Adipose tissue (tissue), 3 donors: ENCODE results near the gene DNAH7. TPM values are rescaled to one million over a fixed set of nuclear protein-coding genes. Genes with fewer than 3 reads are reported as not detected.

Source experiments
- H3K27ac ChIP-seq: one replicate; pipeline ENCODE4 v1.5.1; 2013; ENCODE audit warnings: low read depth, low read length
- WGBS, 3 donors: extraction: QIAGEN DNeasy Blood & Tissue Kit; methylation state at CpG; one replicate each; pipeline ENCODE4 v1.1.7; 2013; 5-methylcytosine and 5-hydroxymethylcytosine counted together
- polyA plus RNA-seq, 3 donors: library from polyadenylated mRNA; stranded (reverse); fragments of 200-250 nt; gene quantifications; one replicate each; pipeline ENCODE4 v1.2.3, GENCODE V29; 2013
- donor health status: healthy with polysubstance abuse.
- donor health status: Bipolar disorder and iron deficiency.
- donor health status: healthy.

The DNAH7 gene
- polyA plus RNA-seq, 3 donors: 0.09 to 2.3 TPM; not detected in 1

GRCh38 chr2:195907474-195907873, 161.2 kb downstream of the DNAH7 start:
- H3K27ac ChIP-seq: no peak overlapping the region
- WGBS, 3 donors: 93 to 94% (median 93%) methylated on average over 5 of the region's 5 CpGs

- H3K27ac ChIP-seq: no peak overlapping the region
- 82 to 92% (median 90%) methylated on average over 2 of the region's 2 CpGs for WGBS, 3 donors
Measured at GRCh38 chr2:195903956-195904355, 164.7 kb downstream of the DNAH7 start.

- H3K27ac ChIP-seq: no peak overlapping the region
- WGBS, 3 donors: 77 to 86% (median 82%) methylated on average over 1 of the region's 1 CpG
Measured at GRCh38 chr2:195902857-195903256, 165.8 kb downstream of the DNAH7 start.

- H3K27ac ChIP-seq: no peak overlapping the region
Measured at GRCh38 chr2:195899226-195899625, 169.4 kb downstream of the DNAH7 start.

GRCh38 chr2:195898505-195899191, 170.0 kb downstream of the DNAH7 start:
- WGBS, 3 donors: 36 to 43% (median 39%) methylated on average over 9 of the region's 9 CpGs
- no peak overlapping the region for H3K27ac ChIP-seq

GRCh38 chr2:195891081-195891480, 177.6 kb downstream of the DNAH7 start:
- H3K27ac ChIP-seq: no peak overlapping the region
- WGBS, 3 donors: 83 to 93% (median 84%) methylated on average over 2 of the region's 2 CpGs

GRCh38 chr2:195879153-195879552, 189.5 kb downstream of the DNAH7 start:
- WGBS, 3 donors: 91 to 93% (median 92%) methylated on average over 4 of the region's 4 CpGs
- no peak overlapping the region for H3K27ac ChIP-seq

GRCh38 chr2:195871326-195871725, 197.3 kb downstream of the DNAH7 start:
- no peak overlapping the region for H3K27ac ChIP-seq
- WGBS, 3 donors: 96 to 98% (median 96%) methylated on average over 4 of the region's 4 CpGs

- 95% methylated on average over 6 of the region's 6 CpGs for WGBS, 3 donors
Measured at GRCh38 chr2:195864316-195864715, 204.3 kb downstream of the DNAH7 start.

GRCh38 chr2:195863564-195863963, 205.1 kb downstream of the DNAH7 start:
- H3K27ac ChIP-seq: no peak overlapping the region
- WGBS, 3 donors: 23 to 55% (median 38%) methylated on average over 4 of the region's 4 CpGs

More at GRCh38 chr2:195864316-195864715, 204.3 kb downstream of the DNAH7 start:
- H3K27ac ChIP-seq: no peak overlapping the region

GRCh38 chr2:195863121-195863520, 205.5 kb downstream of the DNAH7 start:
- WGBS, 3 donors: 64 to 85% (median 83%) methylated on average over 3 of the region's 3 CpGs

GRCh38 chr2:195861821-195862220, 206.8 kb downstream of the DNAH7 start:
- WGBS, 3 donors: 64 to 83% (median 69%) methylated on average over 5 of the region's 5 CpGs
- H3K27ac ChIP-seq: no peak overlapping the region

More at GRCh38 chr2:195863121-195863520, 205.5 kb downstream of the DNAH7 start:
- H3K27ac ChIP-seq: no peak overlapping the region

GRCh38 chr2:195859513-195859912, 209.1 kb downstream of the DNAH7 start:
- H3K27ac ChIP-seq: no peak overlapping the region
- WGBS, 3 donors: 93 to 98% (median 94%) methylated on average over 2 of the region's 2 CpGs

GRCh38 chr2:195857132-195857531, 211.5 kb downstream of the DNAH7 start:
- WGBS, 3 donors: 95 to 99% (median 96%) methylated on average over 2 of the region's 2 CpGs
- no peak overlapping the region for H3K27ac ChIP-seq

GRCh38 chr2:195850764-195851163, 217.9 kb downstream of the DNAH7 start:
- 70 to 74% (median 72%) methylated on average over 3 of the region's 3 CpGs for WGBS, 3 donors
- H3K27ac ChIP-seq: no peak overlapping the region

GRCh38 chr2:195848119-195848899, 220.3 kb downstream of the DNAH7 start:
- no peak overlapping the region for H3K27ac ChIP-seq
- WGBS, 3 donors: 88 to 98% (median 91%) methylated on average over 4 of the region's 4 CpGs

GRCh38 chr2:195842932-195843331, 225.7 kb downstream of the DNAH7 start:
- WGBS, 3 donors: 66 to 85% (median 67%) methylated on average over 3 of the region's 3 CpGs

GRCh38 chr2:195838002-195838401, 230.6 kb downstream of the DNAH7 start:
- WGBS, 3 donors: 47 to 79% (median 53%) methylated on average over 1 of the region's 1 CpG

More at GRCh38 chr2:195842932-195843331, 225.7 kb downstream of the DNAH7 start:
- H3K27ac ChIP-seq: no peak overlapping the region

GRCh38 chr2:195836002-195836401, 232.6 kb downstream of the DNAH7 start:
- WGBS, 3 donors: 91 to 98% (median 98%) methylated on average over 2 of the region's 2 CpGs
- no peak overlapping the region for H3K27ac ChIP-seq

More at GRCh38 chr2:195838002-195838401, 230.6 kb downstream of the DNAH7 start:
- H3K27ac ChIP-seq: no peak overlapping the region
